ENCODE measurements around the gene SH3TC1.

SH3TC1 gene

GRCh38 chr4:8173492-8174242, 25.4 kb upstream of the SH3TC1 start:
- no peak for ATAC-seq (ENCODE audit: low read depth)
- Histone ChIP-seq H3K27me3 (ENCODE audit: insufficient read depth, poor library complexity, severe bottlenecking) (no peaks in the 10 kb centered on the region), H3K27ac (ENCODE audit: poor library complexity, severe bottlenecking) (no peak overlapping the region), H3K4me1 (ENCODE audit: insufficient read depth, poor library complexity, severe bottlenecking) (no peaks in the 10 kb centered on the region), H3K9me3 (ENCODE audit: severe bottlenecking) (no peaks in the 10 kb centered on the region), H3K4me3 (ENCODE audit: severe bottlenecking) (no peak overlapping the region), H3K36me3 (ENCODE audit: low read depth) (no peaks in the 10 kb centered on the region)
- no peak for TF ChIP-seq CTCF (IDR thresholded peaks at IDR 0.05; ENCODE audit: poor library complexity, severe bottlenecking)
- no peak for DNase-seq (ENCODE audit: low spot score)

GRCh38 chr4:8174970-8175369, 24.1 kb upstream of the SH3TC1 start:
- no peaks in the 10 kb centered on the region for H3K9me3 ChIP-seq (ENCODE audit: severe bottlenecking)
- H3K4me3 ChIP-seq (ENCODE audit: severe bottlenecking), result no peak overlapping the region
- ATAC-seq (ENCODE audit: low read depth), result no peak
- H3K27ac ChIP-seq (ENCODE audit: poor library complexity, severe bottlenecking), result no peak overlapping the region
- DNase-seq (ENCODE audit: low spot score), result no peak
- no peaks in the 10 kb centered on the region for H3K4me1 ChIP-seq (ENCODE audit: insufficient read depth, poor library complexity, severe bottlenecking)
- TF ChIP-seq CTCF (IDR thresholded peaks at IDR 0.05; ENCODE audit: poor library complexity, severe bottlenecking), result no peak
- H3K36me3 ChIP-seq (ENCODE audit: low read depth), result no peaks in the 10 kb centered on the region
- H3K27me3 ChIP-seq (ENCODE audit: insufficient read depth, poor library complexity, severe bottlenecking), result no peaks in the 10 kb centered on the region

- DNase-seq (ENCODE audit: low spot score) (no peak), ATAC-seq (ENCODE audit: low read depth) (no peak)
- H3K27ac ChIP-seq (ENCODE audit: poor library complexity, severe bottlenecking), result no peak overlapping the region
- H3K36me3 ChIP-seq (ENCODE audit: low read depth), result no peaks in the 10 kb centered on the region
- H3K9me3 ChIP-seq (ENCODE audit: severe bottlenecking), result no peaks in the 10 kb centered on the region
- no peak for TF ChIP-seq CTCF (IDR thresholded peaks at IDR 0.05; ENCODE audit: poor library complexity, severe bottlenecking)
- peaks cover 5% of the 10 kb centered on the region for H3K4me1 ChIP-seq (ENCODE audit: insufficient read depth, poor library complexity, severe bottlenecking)
- no peaks in the 10 kb centered on the region for H3K27me3 ChIP-seq (ENCODE audit: insufficient read depth, poor library complexity, severe bottlenecking)
- H3K4me3 ChIP-seq (ENCODE audit: severe bottlenecking), result no peak overlapping the region
Measured at GRCh38 chr4:8175686-8176085, 23.4 kb upstream of the SH3TC1 start.

GRCh38 chr4:8176547-8177399, 22.3 kb upstream of the SH3TC1 start:
- H3K4me1 ChIP-seq (ENCODE audit: insufficient read depth, poor library complexity, severe bottlenecking), result peaks cover 7% of the 10 kb centered on the region
- TF ChIP-seq CTCF (IDR thresholded peaks at IDR 0.05; ENCODE audit: poor library complexity, severe bottlenecking), result peak; percentile 97
- no peaks in the 10 kb centered on the region for H3K27me3 ChIP-seq (ENCODE audit: insufficient read depth, poor library complexity, severe bottlenecking)
- ATAC-seq (ENCODE audit: low read depth) (peak; percentile 88), DNase-seq (ENCODE audit: low spot score) (no peak)
- no peak overlapping the region for H3K4me3 ChIP-seq (ENCODE audit: severe bottlenecking)
- H3K36me3 ChIP-seq (ENCODE audit: low read depth), result no peaks in the 10 kb centered on the region
- no peaks in the 10 kb centered on the region for H3K9me3 ChIP-seq (ENCODE audit: severe bottlenecking)
- H3K27ac ChIP-seq (ENCODE audit: poor library complexity, severe bottlenecking), result no peak overlapping the region

Measured in RWPE2 (cell line).